ENCODE results near the gene IFNGR2. TPM values are rescaled to one million over a fixed set of nuclear protein-coding genes. Genes with fewer than 3 reads are reported as not detected.
A peak's percentile ranks its signal among the peaks of the same experiment; 100 is the strongest.
"Not testable (repeated sequence)": the region's sequence is repeated elsewhere in the genome, so short reads cannot be mapped to it uniquely, and the experiment has no call there.

IFNGR2 gene
- total and polyA plus RNA-seq, 7 experiments from 2014 or later, result 9.1 to 80.5 (median 33.7) TPM

DNA sequence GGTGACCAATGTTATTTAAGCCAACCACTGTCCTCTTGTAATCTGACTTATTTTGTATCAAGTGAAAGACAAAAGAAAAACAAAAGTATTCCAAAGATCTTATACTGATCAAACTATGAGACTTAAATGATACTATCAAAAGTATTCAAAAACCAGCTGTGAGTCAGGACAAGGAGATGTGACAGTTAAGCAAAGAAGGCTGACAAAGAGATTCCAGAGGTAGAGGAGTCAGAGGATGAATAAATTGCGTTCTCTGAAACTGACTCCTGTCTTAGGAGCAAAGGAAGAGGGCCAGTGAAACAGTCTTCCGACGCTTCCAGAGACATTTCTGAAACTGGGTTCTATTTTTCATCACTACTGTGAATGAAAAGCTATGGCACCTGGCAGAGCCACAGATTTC, 55.6 kb downstream of the IFNGR2 start:
- Histone ChIP-seq H3K4me3 (ENCODE audit: low read length) (no peak overlapping the region), H3K27me3 (ENCODE audit: control insufficient read depth in 2 of 2, insufficient read depth in 2 of 2, low read length in 2 of 2) (no peaks in the 10 kb centered on the region), H3K27ac (ENCODE audit: low read depth, low read length) (no peak overlapping the region), H3K4me1 (ENCODE audit: control insufficient read depth in 2 of 2, insufficient read depth in 2 of 2, low read length in 2 of 2) (no peaks in the 10 kb centered on the region), H3K9me3 (ENCODE audit: control insufficient read depth in 2 of 3, low read length in 3 of 3) (no peaks in the 10 kb centered on the region), H3K36me3 (ENCODE audit: control insufficient read depth in 2 of 3, insufficient read depth in 3 of 3, low read length in 3 of 3) (peaks cover 0 to 63% (median 9%) of the 10 kb centered on the region in 3 experiments)
- Mint-ChIP-seq H3K9me3 (no peaks in the 10 kb centered on the region), H3K4me3 (no peak overlapping the region), H3K27me3 (no peaks in the 10 kb centered on the region), H3K27ac (peak overlapping the region in 1 of 9 donors; percentile 12), H3K4me1 (no peaks in the 10 kb centered on the region), H3K36me3 (peaks cover 0 to 35% (median 12%) of the 10 kb centered on the region in 5 donors)
- ATAC-seq, result no peak
- intact Hi-C loops (cut with micrococcal nuclease), result no loop called here
- DNase-seq, result no peak
- CTCF ChIA-PET, result interaction anchor here (0.6 kb wide), 1 partner anchor 21 kb away, joined by 3 read pairs; the partner anchor contains the start of gene TMEM50B
- POLR2A ChIA-PET, result interaction anchor here (0.5 kb wide), 1 partner anchor 83 kb away, joined by 3 read pairs; no protein-coding TSS in a partner anchor

DNA sequence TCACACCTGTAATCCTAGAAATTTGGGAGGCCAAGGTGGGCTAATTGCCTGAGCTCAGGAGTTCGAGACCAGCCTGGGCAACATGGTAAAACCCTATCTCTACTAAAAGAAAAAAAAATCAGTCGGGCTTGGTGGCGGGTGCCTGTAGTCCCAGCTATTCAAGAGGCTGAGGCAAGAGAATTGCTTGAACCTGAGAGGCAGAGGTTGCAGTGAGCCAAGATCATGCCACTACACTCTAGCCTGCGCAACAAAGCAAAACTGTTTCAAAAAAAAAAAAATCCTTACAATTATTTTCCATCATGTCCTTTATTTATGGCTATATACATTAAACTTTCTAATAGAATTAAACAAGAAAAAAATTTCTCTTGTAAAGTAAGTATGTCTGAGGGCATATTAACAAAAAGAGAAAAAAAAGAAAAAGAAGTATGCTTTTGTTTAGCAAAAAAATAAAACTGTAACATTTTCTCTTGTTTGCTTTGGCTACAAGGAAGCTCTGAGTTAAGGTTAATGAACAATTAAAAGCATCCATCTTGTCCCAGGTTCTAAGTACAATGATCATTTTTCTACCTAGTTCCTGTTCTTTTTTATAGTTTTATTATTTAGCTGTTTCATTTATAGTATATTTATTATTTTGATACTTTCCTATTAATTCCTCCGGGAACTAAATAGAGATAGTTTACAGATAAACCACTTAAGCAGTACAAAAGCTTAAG, 58.5 kb downstream of the IFNGR2 start:
- peaks cover 0 to 37% (median 8%) of the 10 kb centered on the region in 5 donors for H3K36me3 Mint-ChIP-seq
- POLR2A ChIA-PET, result interaction anchor here (0.8 to 2.3 kb wide), 2 partner anchors 18 kb away, joined by 3 to 6 read pairs; partner anchors contain the start of gene TMEM50B

DNA sequence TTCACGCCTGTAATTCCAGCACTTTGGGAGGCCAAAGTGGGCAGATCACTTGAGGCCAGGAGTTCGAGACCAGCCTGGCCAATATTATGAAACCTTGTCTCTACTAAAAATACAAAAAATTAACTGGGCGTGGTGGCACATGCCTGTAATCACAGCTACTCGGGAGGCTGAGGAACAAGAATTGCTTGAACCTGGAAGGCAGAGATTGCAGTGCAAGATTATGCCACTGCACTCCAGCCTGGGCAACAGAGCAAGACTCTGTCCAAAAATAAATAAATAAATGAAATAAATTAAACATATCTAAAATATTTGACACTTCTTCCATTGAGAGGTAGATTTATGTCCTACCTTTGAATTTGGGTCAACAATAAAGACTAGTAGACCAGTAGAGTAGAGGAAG, 66.0 kb downstream of the IFNGR2 start:
- H3K4me3 ChIP-seq (ENCODE audit: low read length); CTCF ChIA-PET; H3K27me3 Mint-ChIP-seq; DNase-seq; intact Hi-C loops (cut with micrococcal nuclease); POLR2A ChIA-PET; H3K36me3 ChIP-seq (ENCODE audit: control insufficient read depth in 2 of 3, insufficient read depth in 3 of 3, low read length in 3 of 3); H3K9me3 Mint-ChIP-seq; H3K27ac ChIP-seq (ENCODE audit: low read depth, low read length); ATAC-seq; H3K4me1 ChIP-seq (ENCODE audit: control insufficient read depth in 2 of 2, insufficient read depth in 2 of 2, low read length in 2 of 2); H3K4me3 Mint-ChIP-seq; H3K27me3 ChIP-seq (ENCODE audit: control insufficient read depth in 2 of 2, insufficient read depth in 2 of 2, low read length in 2 of 2); H3K27ac Mint-ChIP-seq; H3K9me3 ChIP-seq (ENCODE audit: control insufficient read depth in 2 of 3, low read length in 3 of 3): not testable (repeated sequence)
- H3K36me3 Mint-ChIP-seq, result peaks cover 0 to 19% (median 5%) of the 10 kb centered on the region in 5 donors
- H3K4me1 Mint-ChIP-seq, result peaks cover 5 to 31% (median 22%) of the 10 kb centered on the region in 7 donors

More for the DNA sequence above, 58.5 kb downstream of the IFNGR2 start:
- no peaks in the 10 kb centered on the region for H3K9me3 Mint-ChIP-seq
- H3K4me3 Mint-ChIP-seq, result no peak overlapping the region
- Histone ChIP-seq H3K27me3 (ENCODE audit: control insufficient read depth in 2 of 2, insufficient read depth in 2 of 2, low read length in 2 of 2) (no peaks in the 10 kb centered on the region), H3K9me3 (ENCODE audit: control insufficient read depth in 2 of 3, low read length in 3 of 3) (no peaks in the 10 kb centered on the region), H3K27ac (ENCODE audit: low read depth, low read length) (no peak overlapping the region), H3K36me3 (ENCODE audit: control insufficient read depth in 2 of 3, insufficient read depth in 3 of 3, low read length in 3 of 3) (peaks cover 0 to 48% (median 10%) of the 10 kb centered on the region in 3 experiments), H3K4me3 (ENCODE audit: low read length) (no peak overlapping the region), H3K4me1 (ENCODE audit: control insufficient read depth in 2 of 2, insufficient read depth in 2 of 2, low read length in 2 of 2) (no peaks in the 10 kb centered on the region)
- no peaks in the 10 kb centered on the region for H3K4me1 Mint-ChIP-seq
- no peaks in the 10 kb centered on the region for H3K27me3 Mint-ChIP-seq
- intact Hi-C loops (cut with micrococcal nuclease), result no loop called here
- H3K27ac Mint-ChIP-seq, result no peak overlapping the region
- ATAC-seq (no peak), DNase-seq (no peak)
- CTCF ChIA-PET, result interaction anchor here (1.0 kb wide), 1 partner anchor 144 kb away, joined by 4 read pairs; no protein-coding TSS in a partner anchor

DNA sequence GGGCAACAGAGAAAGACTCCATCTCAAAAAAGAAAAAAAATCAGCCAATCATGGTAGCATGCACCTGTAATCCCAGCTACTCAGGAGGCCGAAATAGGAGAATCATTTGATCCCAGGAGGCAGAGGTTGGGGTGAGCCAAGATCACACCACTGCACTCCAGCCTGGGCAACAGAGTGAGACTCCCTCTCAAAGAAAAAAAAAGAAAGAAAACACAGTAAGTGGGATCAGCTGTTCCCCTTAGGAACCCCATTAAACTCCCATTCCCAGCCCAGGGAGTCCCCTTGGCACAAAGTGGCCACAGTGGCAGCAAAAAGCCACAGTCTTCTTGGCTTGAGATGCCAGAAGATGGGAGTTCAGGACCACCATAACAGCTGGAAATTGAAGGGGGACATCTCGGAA, 67.5 kb downstream of the IFNGR2 start:
- H3K4me1 Mint-ChIP-seq, result peaks cover 5 to 31% (median 22%) of the 10 kb centered on the region in 7 donors
- no peak overlapping the region for H3K4me3 Mint-ChIP-seq
- H3K9me3 Mint-ChIP-seq, result no peaks in the 10 kb centered on the region
- Histone ChIP-seq H3K27ac (ENCODE audit: low read depth, low read length) (no peak overlapping the region), H3K4me3 (ENCODE audit: low read length) (no peak overlapping the region), H3K27me3 (ENCODE audit: control insufficient read depth in 2 of 2, insufficient read depth in 2 of 2, low read length in 2 of 2) (no peaks in the 10 kb centered on the region), H3K4me1 (ENCODE audit: control insufficient read depth in 2 of 2, insufficient read depth in 2 of 2, low read length in 2 of 2) (no peaks in the 10 kb centered on the region), H3K9me3 (ENCODE audit: control insufficient read depth in 2 of 3, low read length in 3 of 3) (no peaks in the 10 kb centered on the region), H3K36me3 (ENCODE audit: control insufficient read depth in 2 of 3, insufficient read depth in 3 of 3, low read length in 3 of 3) (no peaks in the 10 kb centered on the region)
- no peak overlapping the region for H3K27ac Mint-ChIP-seq
- ChIA-PET CTCF (no interaction called here), POLR2A (no interaction called here)
- DNase-seq (no peak), ATAC-seq (no peak)
- H3K27me3 Mint-ChIP-seq, result no peaks in the 10 kb centered on the region
- H3K36me3 Mint-ChIP-seq, result peaks cover 0 to 16% (median 5%) of the 10 kb centered on the region in 5 donors
- intact Hi-C loops (cut with micrococcal nuclease), result loop anchor here in 1 of 2 donors (10.0 kb wide), 1 partner anchor 236 kb away; no protein-coding TSS in a partner anchor

DNA sequence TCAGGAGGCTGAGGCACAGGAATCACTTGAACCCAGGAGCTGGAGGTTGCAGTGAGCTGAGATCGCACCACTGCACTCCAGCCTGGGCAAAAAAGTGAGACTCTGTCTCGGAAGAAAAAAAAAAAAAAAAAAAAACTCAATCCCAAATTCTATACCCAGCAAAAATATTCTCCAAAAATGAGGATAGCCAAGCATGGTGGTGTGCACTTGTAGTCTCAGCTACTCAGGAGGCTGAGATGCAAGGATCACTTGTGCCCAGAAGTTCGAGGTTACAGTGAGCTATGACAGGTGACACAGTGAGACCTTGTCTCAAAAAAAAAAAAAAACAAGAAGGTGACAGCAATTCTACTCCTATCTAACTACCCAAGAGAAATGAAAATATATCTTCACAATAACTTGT, 70.1 kb downstream of the IFNGR2 start:
- Histone ChIP-seq H3K4me3 (ENCODE audit: low read length) (no peak overlapping the region), H3K36me3 (ENCODE audit: control insufficient read depth in 2 of 3, insufficient read depth in 3 of 3, low read length in 3 of 3) (no peaks in the 10 kb centered on the region), H3K4me1 (ENCODE audit: control insufficient read depth in 2 of 2, insufficient read depth in 2 of 2, low read length in 2 of 2) (no peaks in the 10 kb centered on the region), H3K9me3 (ENCODE audit: control insufficient read depth in 2 of 3, low read length in 3 of 3) (no peaks in the 10 kb centered on the region), H3K27ac (ENCODE audit: low read depth, low read length) (no peak overlapping the region), H3K27me3 (ENCODE audit: control insufficient read depth in 2 of 2, insufficient read depth in 2 of 2, low read length in 2 of 2) (no peaks in the 10 kb centered on the region)
- Mint-ChIP-seq H3K36me3 (peaks cover 0 to 14% (median 5%) of the 10 kb centered on the region in 5 donors), H3K9me3 (no peaks in the 10 kb centered on the region), H3K27me3 (no peaks in the 10 kb centered on the region), H3K4me3 (no peak overlapping the region), H3K4me1 (peaks cover 6 to 40% (median 32%) of the 10 kb centered on the region in 7 donors), H3K27ac (no peak overlapping the region)
- ATAC-seq, result no peak
- ChIA-PET POLR2A (no interaction called here), CTCF (no interaction called here)
- DNase-seq, result no peak
- intact Hi-C loops (cut with micrococcal nuclease), result loop anchor here in 1 of 2 donors (10.0 kb wide), 1 partner anchor 239 kb away; no protein-coding TSS in a partner anchor

DNA sequence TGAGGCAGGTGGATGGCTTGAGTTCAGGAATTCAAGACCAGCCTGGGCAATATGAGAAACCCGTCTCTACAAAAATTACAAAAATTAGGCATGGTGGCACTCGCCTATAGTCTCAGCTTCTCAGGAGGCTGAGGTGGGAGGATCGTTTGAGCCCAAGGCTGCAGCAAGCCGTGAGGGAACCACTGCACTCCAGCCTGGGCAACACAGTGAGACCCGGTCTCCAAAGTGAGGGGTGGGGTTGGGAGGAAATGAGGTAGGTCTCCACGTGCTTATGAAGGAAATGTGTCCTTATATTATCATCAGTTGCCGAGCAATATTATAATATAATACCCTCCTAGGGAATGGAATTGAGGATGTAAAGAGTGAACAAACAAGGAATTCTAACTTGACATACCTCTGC, 73.9 kb downstream of the IFNGR2 start:
- no peak overlapping the region for H3K4me3 ChIP-seq (ENCODE audit: low read length)
- intact Hi-C loops (cut with micrococcal nuclease), result loop anchor here (5.0 to 10.0 kb wide), 3 partner anchors 75 to 1200 kb away; partner anchors contain the start of genes IFNGR2 (in 1 of the 2) and MIS18A (in 1 of the 2)
- no peaks in the 10 kb centered on the region for H3K36me3 ChIP-seq (ENCODE audit: control insufficient read depth in 2 of 3, insufficient read depth in 3 of 3, low read length in 3 of 3)
- no peaks in the 10 kb centered on the region for H3K9me3 Mint-ChIP-seq
- H3K27me3 ChIP-seq (ENCODE audit: control insufficient read depth in 2 of 2, insufficient read depth in 2 of 2, low read length in 2 of 2), result no peaks in the 10 kb centered on the region
- ChIA-PET CTCF (no interaction called here), POLR2A (interaction anchor here (1.4 kb wide), 1 partner anchor 67 kb away, joined by 5 read pairs; the partner anchor contains the start of gene SON)
- H3K36me3 Mint-ChIP-seq, result peaks cover 0 to 5% (median 5%) of the 10 kb centered on the region in 5 donors
- H3K4me1 ChIP-seq (ENCODE audit: control insufficient read depth in 2 of 2, insufficient read depth in 2 of 2, low read length in 2 of 2), result peaks cover 0 to 5% of the 10 kb centered on the region in 2 donors
- H3K27ac Mint-ChIP-seq, result peak overlapping the region in 4 of 9 donors; percentile 32 to 72 (median 54)
- DNase-seq (no peak), ATAC-seq (no peak)
- no peaks in the 10 kb centered on the region for H3K9me3 ChIP-seq (ENCODE audit: control insufficient read depth in 2 of 3, low read length in 3 of 3)
- peaks cover 10 to 41% (median 30%) of the 10 kb centered on the region in 7 donors for H3K4me1 Mint-ChIP-seq
- peak overlapping the region in 7 of 10 donors; percentile 36 to 87 (median 51) for H3K4me3 Mint-ChIP-seq
- peaks cover 0 to 4% (median 0%) of the 10 kb centered on the region in 5 donors for H3K27me3 Mint-ChIP-seq
- H3K27ac ChIP-seq (ENCODE audit: low read depth, low read length), result no peak overlapping the region
